HG02571 (cell line): ENCODE results near the gene FAM227B.

Source experiments
- ATAC-seq: cut with Tn5 transposase; IDR thresholded peaks from one replicate; pipeline ENCODE4 v1.9.1; 2021; ENCODE audit warnings: mild to moderate bottlenecking, moderate library complexity; ENCODE audit not compliant: unreplicated experiment

Gene FAM227B

GRCh38 chr15:49303003-49303402 is 317.6 kb downstream of the FAM227B start:
- ATAC-seq, result no peak

DNA sequence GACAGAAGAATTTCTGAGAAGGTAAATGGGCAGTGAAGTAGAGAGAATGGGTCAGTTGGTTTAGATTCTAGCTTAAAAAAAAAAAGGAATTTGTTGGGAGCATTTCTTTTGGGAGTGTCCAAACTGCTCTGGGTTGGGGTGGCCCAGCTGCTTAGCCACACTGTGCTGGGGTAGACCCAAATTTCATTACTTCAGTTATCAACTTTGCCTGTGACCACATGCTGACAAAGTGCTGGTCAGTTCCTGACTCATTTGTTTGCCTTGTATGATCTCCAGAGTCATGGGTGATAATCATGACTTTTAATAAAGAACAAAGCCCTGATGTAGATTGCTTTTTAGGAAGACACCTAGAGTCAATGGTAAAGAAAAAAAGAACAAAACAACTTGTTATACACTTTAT is 319.1 kb downstream of the FAM227B start:
- ATAC-seq, result no peak

DNA sequence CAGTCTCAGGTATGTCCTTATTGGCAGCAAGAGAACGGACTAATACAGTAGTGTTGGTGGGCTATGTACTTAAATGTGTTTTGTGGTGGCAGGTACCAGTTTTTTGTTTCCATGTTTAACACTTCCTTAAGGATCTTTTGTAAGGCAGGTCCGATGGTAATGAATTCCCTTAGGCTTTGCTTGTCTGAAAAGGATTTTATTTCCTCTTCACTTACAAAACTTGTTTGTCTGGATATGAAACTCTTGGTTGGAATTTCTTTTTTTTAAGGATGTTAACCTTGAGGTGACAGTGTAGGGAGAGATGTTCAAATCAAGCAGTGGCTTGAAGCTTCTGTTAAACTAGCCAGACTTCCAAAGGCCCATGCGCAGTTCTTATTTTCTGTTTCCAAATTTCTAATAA is 319.8 kb downstream of the FAM227B start:
- ATAC-seq, result no peak

DNA sequence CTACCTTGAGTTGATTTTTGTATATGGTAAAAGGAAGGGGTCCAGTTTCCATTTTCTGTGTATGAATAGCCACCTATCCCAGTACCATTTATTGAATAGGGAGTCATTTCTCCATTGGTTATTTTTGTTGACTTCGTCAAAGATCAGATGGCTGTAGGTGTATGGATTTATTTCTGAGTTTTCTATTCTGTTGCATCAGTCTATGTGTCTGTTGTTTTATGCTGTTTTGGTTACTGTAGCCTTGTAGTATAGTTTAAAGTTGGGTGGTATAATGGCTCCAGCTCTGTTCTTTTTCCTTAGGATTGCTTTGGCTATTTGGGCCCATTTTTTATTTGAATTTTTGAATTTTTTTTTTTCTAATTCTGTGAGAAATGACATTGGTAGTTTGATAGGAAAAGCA is 323.0 kb downstream of the FAM227B start:
- ATAC-seq, result no peak

DNA sequence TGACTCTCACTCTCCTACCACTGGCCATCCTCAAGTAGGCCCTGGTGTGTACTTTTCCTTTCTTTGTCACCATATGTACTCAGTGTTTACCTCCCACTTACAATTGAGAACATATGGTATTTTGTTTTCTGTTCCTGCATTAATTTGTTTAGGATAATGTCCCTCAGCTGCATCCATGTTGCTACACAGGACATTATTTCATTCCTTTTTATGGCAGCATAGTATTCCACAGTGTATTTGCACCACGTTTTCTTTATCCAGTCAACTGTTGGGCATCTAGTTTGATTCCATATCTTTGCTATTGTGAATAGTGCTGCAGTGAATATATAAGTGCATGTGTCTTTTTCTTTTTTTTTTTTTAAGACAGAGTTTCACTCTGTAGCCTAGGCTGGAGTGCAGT is 324.4 kb downstream of the FAM227B start:
- no peak for ATAC-seq

- no peak for ATAC-seq
Measured at GRCh38 chr15:49293941-49294340, 326.7 kb downstream of the FAM227B start.

DNA sequence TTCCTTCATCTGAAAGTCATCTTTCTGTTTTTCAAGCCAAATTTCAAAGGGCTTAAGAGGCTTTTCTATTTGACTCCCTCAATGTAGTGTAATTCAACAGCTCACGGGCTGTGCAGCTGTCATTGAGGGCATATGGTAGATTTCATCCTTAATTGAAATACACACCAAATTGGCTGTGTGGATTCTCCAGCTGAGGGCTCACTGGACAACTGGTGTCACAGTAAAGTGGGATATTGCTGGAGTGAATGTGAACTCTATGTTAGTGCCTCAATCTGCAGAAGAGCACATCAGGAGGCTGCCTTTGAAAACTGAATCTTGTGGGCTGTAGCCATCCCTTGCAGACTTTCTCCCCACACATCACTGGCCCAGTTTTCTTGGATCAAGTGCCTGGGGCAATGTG is 330.4 kb downstream of the FAM227B start:
- no peak for ATAC-seq

GRCh38 chr15:49288391-49288790 is 332.2 kb downstream of the FAM227B start:
- ATAC-seq, result no peak

- no peak for ATAC-seq
Measured at GRCh38 chr15:49287481-49287880, 333.1 kb downstream of the FAM227B start.

DNA sequence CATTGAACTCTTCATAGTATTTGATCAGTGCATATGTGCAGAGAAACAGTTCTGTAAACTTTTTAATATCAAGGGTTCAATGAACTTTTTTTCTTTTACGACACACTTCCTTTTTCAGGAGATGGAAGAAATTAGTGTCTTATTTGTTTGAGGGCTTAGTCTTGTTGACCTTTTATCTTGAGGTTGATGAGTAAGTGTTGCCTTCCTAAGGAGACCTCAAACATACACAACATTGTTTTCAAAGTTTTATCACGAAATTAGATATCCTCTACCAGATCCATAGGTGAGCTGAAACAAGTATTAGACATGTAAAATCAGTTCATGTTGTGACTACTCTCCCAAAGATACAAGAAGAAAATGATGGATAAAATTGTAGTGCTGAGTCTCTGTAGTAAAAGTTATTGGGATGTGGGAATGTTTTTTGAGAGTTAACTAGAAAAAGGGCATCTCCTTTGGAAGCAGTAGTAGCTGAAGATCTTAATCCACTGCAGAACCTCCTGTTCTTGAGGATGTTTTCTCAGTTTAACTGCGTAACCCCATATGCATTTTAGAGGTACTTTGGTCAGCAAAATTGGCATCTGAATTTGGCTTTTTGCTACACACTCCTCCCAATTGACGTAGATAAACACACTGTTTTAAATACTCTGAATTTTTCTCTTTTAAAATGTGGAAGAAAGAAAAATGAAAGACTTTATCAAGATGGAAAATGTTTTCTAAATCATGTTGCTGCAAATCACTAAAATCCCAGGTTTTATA is 333.8 kb downstream of the FAM227B start:
- ATAC-seq, result no peak

- no peak for ATAC-seq
Measured at GRCh38 chr15:49282366-49282765, 338.3 kb downstream of the FAM227B start.

GRCh38 chr15:49279521-49280456 is 340.8 kb downstream of the FAM227B start:
- no peak for ATAC-seq

- no peak for ATAC-seq
Measured at GRCh38 chr15:49278751-49279150, 341.9 kb downstream of the FAM227B start.
